Ascending aorta (tissue), 2 donors: ENCODE data around the gene PTPRN2. TPM values are rescaled to one million over a fixed set of nuclear protein-coding genes. Genes with fewer than 3 reads are reported as not detected.

Experiments
- DNase-seq, 2 donors: peaks; one replicate each; pipeline ENCODE4 v3.0.0-alpha.2; 2019; ENCODE audit warnings: low spot score in 2 of 2
- H3K27ac ChIP-seq, 2 donors: fragments of 200-600 bp; sonication (generic); one replicate each; pipeline ENCODE4 v1.5.1; 2016 to 2017; ENCODE audit warnings: mild to moderate bottlenecking in 1 of 2
- H3K27me3 ChIP-seq: fragments of 200-600 bp; sonication (generic); one replicate; pipeline ENCODE4 v1.5.1; 2017
- H3K36me3 ChIP-seq, 2 donors: fragments of 200-600 bp; sonication (generic); one replicate each; pipeline ENCODE4 v1.5.1; 2016
- H3K4me1 ChIP-seq, 2 donors: fragments of 200-600 bp; sonication (generic); one replicate each; pipeline ENCODE4 v1.5.1; 2016 to 2017; ENCODE audit warnings: mild to moderate bottlenecking in 1 of 2
- H3K4me3 ChIP-seq, 2 donors: fragments of 200-600 bp; sonication (generic); one replicate each; pipeline ENCODE4 v1.5.1; 2016 to 2017; ENCODE audit warnings: mild to moderate bottlenecking in 1 of 2
- H3K9me3 ChIP-seq, 2 donors: fragments of 200-600 bp; sonication (generic); one replicate each; pipeline ENCODE4 v1.5.1; 2016
- CTCF ChIP-seq, 3 experiments: fragments of 200-600 bp in 2 of 3; fragments of 450-650 bp in 1 of 3; sonication (generic) in 2 of 3; IDR thresholded peaks; one replicate each; pipeline ENCODE4 v1.5.1; 2016 to 2019; ENCODE audit warnings: antibody characterized with exemption in 3 of 3, mild to moderate bottlenecking in 1 of 3, moderate library complexity in 1 of 3
- intact Hi-C: fragments of 100-400 bp; cut with DNase I; formaldehyde crosslinking; loops from one replicate; pipeline ENCODE4 v1.15.1; 2023
- total RNA-seq: library from RNA; depleted of rRNA; stranded (reverse); fragments of >200 nt; gene quantifications from one replicate; pipeline ENCODE4 v1.1.0, GENCODE V29; 2016

The PTPRN2 gene
- total RNA-seq, 1 donor from 2014 or later: 7.3 TPM

- Histone ChIP-seq H3K4me3 (no peak overlapping the region), H3K27me3 (no peaks in the 10 kb centered on the region), H3K4me1 (no peaks in the 10 kb centered on the region), H3K27ac (no peak overlapping the region), H3K36me3 (no peaks in the 10 kb centered on the region), H3K9me3 (no peaks in the 10 kb centered on the region)
- no peak for TF ChIP-seq CTCF (IDR thresholded peaks at IDR 0.05)
- intact Hi-C loops: no loop called here
- DNase-seq: no peak
Observed at GRCh38 chr7:158166386-158167340, 421.0 kb downstream of the PTPRN2 start.

- Histone ChIP-seq H3K9me3 (no peaks in the 10 kb centered on the region), H3K27ac (no peak overlapping the region), H3K27me3 (no peaks in the 10 kb centered on the region), H3K4me3 (no peak overlapping the region), H3K4me1 (no peaks in the 10 kb centered on the region), H3K36me3 (no peaks in the 10 kb centered on the region)
- no peak for DNase-seq
- intact Hi-C loops: no loop called here
- TF ChIP-seq CTCF (IDR thresholded peaks at IDR 0.05): no peak
Observed at GRCh38 chr7:158165711-158166110, 421.9 kb downstream of the PTPRN2 start.

- H3K27ac ChIP-seq: no peak overlapping the region
- no peaks in the 10 kb centered on the region for H3K9me3 ChIP-seq
- no peaks in the 10 kb centered on the region for H3K4me1 ChIP-seq
- H3K36me3 ChIP-seq: no peaks in the 10 kb centered on the region
- H3K4me3 ChIP-seq: no peak overlapping the region
- DNase-seq: no peak
- H3K27me3 ChIP-seq: no peaks in the 10 kb centered on the region
- TF ChIP-seq CTCF (IDR thresholded peaks at IDR 0.05): no peak
- intact Hi-C loops: no loop called here
Observed at GRCh38 chr7:158164101-158165095, 423.2 kb downstream of the PTPRN2 start.

- Histone ChIP-seq H3K27ac (no peak overlapping the region), H3K4me1 (no peaks in the 10 kb centered on the region), H3K9me3 (no peaks in the 10 kb centered on the region), H3K4me3 (no peak overlapping the region), H3K27me3 (no peaks in the 10 kb centered on the region), H3K36me3 (no peaks in the 10 kb centered on the region)
- intact Hi-C loops: no loop called here
- TF ChIP-seq CTCF (IDR thresholded peaks at IDR 0.05): no peak
- DNase-seq: no peak
Observed at GRCh38 chr7:158161194-158161593, 426.4 kb downstream of the PTPRN2 start.

- no peaks in the 10 kb centered on the region for H3K4me1 ChIP-seq
- DNase-seq: no peak
- H3K27ac ChIP-seq: no peak overlapping the region
- intact Hi-C loops: no loop called here
- H3K36me3 ChIP-seq: no peaks in the 10 kb centered on the region
- no peaks in the 10 kb centered on the region for H3K27me3 ChIP-seq
- no peaks in the 10 kb centered on the region for H3K9me3 ChIP-seq
- no peak overlapping the region for H3K4me3 ChIP-seq
- TF ChIP-seq CTCF (IDR thresholded peaks at IDR 0.05): no peak
Observed at GRCh38 chr7:158160199-158160598, 427.4 kb downstream of the PTPRN2 start.
